Chondrocyte (in vitro differentiated cells): Measurements from ENCODE around the gene RXFP1. TPM values are rescaled to one million over a fixed set of nuclear protein-coding genes. Genes with fewer than 3 reads are reported as not detected.

Experiments
- DNase-seq: peaks from one replicate; pipeline ENCODE4 v3.0.0; 2021; ENCODE audit warnings: mixed read lengths, low spot score
- H3K27ac Mint-ChIP-seq: one replicate; pipeline ENCODE4 v1.8.0; 2021; ENCODE audit warnings: mild to moderate bottlenecking, moderate library complexity, mixed read lengths; ENCODE audit not compliant: unreplicated experiment
- H3K27me3 Mint-ChIP-seq: 2 replicates; pipeline ENCODE4 v1.8.0; 2021; ENCODE audit warnings: low read depth, mixed read lengths
- H3K36me3 Mint-ChIP-seq: 2 replicates; pipeline ENCODE4 v1.8.0; 2021; ENCODE audit warnings: low read depth, mixed read lengths
- H3K4me1 Mint-ChIP-seq: 2 replicates; pipeline ENCODE4 v1.8.0; 2021; ENCODE audit warnings: low read depth, mild to moderate bottlenecking, mixed read lengths
- H3K4me3 Mint-ChIP-seq: one replicate; pipeline ENCODE4 v1.8.0; 2021; ENCODE audit warnings: mild to moderate bottlenecking, moderate library complexity, mixed read lengths; ENCODE audit not compliant: unreplicated experiment
- H3K9me3 Mint-ChIP-seq: 2 replicates; pipeline ENCODE4 v1.8.0; 2021; ENCODE audit warnings: low read depth, mixed read lengths
- CTCF ChIP-seq: fragments of 200-600 bp; sonication (generic); IDR thresholded peaks from 2 replicates; pipeline ENCODE4 v1.5.0; 2021; ENCODE audit warnings: antibody characterized with exemption, mild to moderate bottlenecking, moderate library complexity
- total RNA-seq: library from RNA; stranded (reverse); gene quantifications from 3 replicates; pipeline ENCODE4 v1.2.1, GENCODE V29; 2021

The RXFP1 gene
- total RNA-seq, 1 donor from 2014 or later = not detected

GRCh38 chr4:158534727-158535126 is 13.0 kb downstream of the RXFP1 start:
- no peak overlapping the region for H3K27ac Mint-ChIP-seq
- H3K36me3 Mint-ChIP-seq = peaks cover 2% of the 10 kb centered on the region
- no peaks in the 10 kb centered on the region for H3K9me3 Mint-ChIP-seq

GRCh38 chr4:158535130-158535614 is 13.5 kb downstream of the RXFP1 start:
- Mint-ChIP-seq H3K4me1 (no peaks in the 10 kb centered on the region), H3K36me3 (peaks cover 2% of the 10 kb centered on the region), H3K27me3 (peaks cover 9% of the 10 kb centered on the region), H3K9me3 (no peaks in the 10 kb centered on the region), H3K27ac (no peak overlapping the region), H3K4me3 (no peak overlapping the region)
- TF ChIP-seq CTCF = no peak
- no peak for DNase-seq

More at GRCh38 chr4:158534727-158535126, 13.0 kb downstream of the RXFP1 start:
- no peak overlapping the region for H3K4me3 Mint-ChIP-seq
- DNase-seq = no peak
- peaks cover 10% of the 10 kb centered on the region for H3K27me3 Mint-ChIP-seq
- no peaks in the 10 kb centered on the region for H3K4me1 Mint-ChIP-seq
- TF ChIP-seq CTCF = no peak

GRCh38 chr4:158536833-158537232 is 15.2 kb downstream of the RXFP1 start:
- Mint-ChIP-seq H3K27me3 (peaks cover 4% of the 10 kb centered on the region), H3K4me3 (no peak overlapping the region), H3K36me3 (peaks cover 2% of the 10 kb centered on the region), H3K27ac (no peak overlapping the region), H3K4me1 (no peaks in the 10 kb centered on the region), H3K9me3 (no peaks in the 10 kb centered on the region)
- no peak for DNase-seq
- no peak for TF ChIP-seq CTCF

GRCh38 chr4:158538176-158538575 is 16.5 kb downstream of the RXFP1 start:
- TF ChIP-seq CTCF = no peak
- Mint-ChIP-seq H3K9me3 (no peaks in the 10 kb centered on the region), H3K36me3 (no peaks in the 10 kb centered on the region), H3K27ac (no peak overlapping the region), H3K4me1 (no peaks in the 10 kb centered on the region), H3K27me3 (no peaks in the 10 kb centered on the region), H3K4me3 (no peak overlapping the region)
- no peak for DNase-seq

GRCh38 chr4:158538911-158539310 is 17.2 kb downstream of the RXFP1 start:
- no peaks in the 10 kb centered on the region for H3K36me3 Mint-ChIP-seq
- H3K4me3 Mint-ChIP-seq = no peak overlapping the region
- H3K27me3 Mint-ChIP-seq = no peaks in the 10 kb centered on the region
- no peak for TF ChIP-seq CTCF
- H3K27ac Mint-ChIP-seq = no peak overlapping the region
- DNase-seq = no peak
- no peaks in the 10 kb centered on the region for H3K4me1 Mint-ChIP-seq
- H3K9me3 Mint-ChIP-seq = peaks cover 3% of the 10 kb centered on the region
